Transverse colon (tissue), 4 donors: ENCODE data around the gene TTC9B. TPM values are rescaled to one million over a fixed set of nuclear protein-coding genes. Genes with fewer than 3 reads are reported as not detected.

Experiments
- DNase-seq: peaks from one replicate; pipeline ENCODE4 v3.0.0-alpha.2; 2019
- H3K27ac ChIP-seq, 4 donors: fragments of 200-600 bp; sonication (generic); 2 replicates each; pipeline ENCODE4 v1.5.1; 2016 to 2018; ENCODE audit warnings: inconsistent platforms in 4 of 4
- H3K27me3 ChIP-seq: fragments of 200-600 bp; sonication (generic); 2 replicates; pipeline ENCODE4 v1.5.1; 2017; ENCODE audit warnings: inconsistent platforms
- H3K36me3 ChIP-seq, 4 donors: fragments of 200-600 bp; sonication (generic); 2 replicates each; pipeline ENCODE4 v1.5.1; 2017 to 2019; ENCODE audit warnings: inconsistent platforms in 4 of 4
- H3K4me1 ChIP-seq, 4 donors: fragments of 200-600 bp; sonication (generic); 2 replicates each; pipeline ENCODE4 v1.5.1; 2017 to 2020; ENCODE audit warnings: inconsistent platforms in 4 of 4
- H3K4me3 ChIP-seq, 4 donors: fragments of 200-600 bp; sonication (generic); 1 replicate in 1 of 4; 2 replicates in 3 of 4; pipeline versions ENCODE4 v1.5.1 to v1.6.1; 2017 to 2019; ENCODE audit warnings: inconsistent platforms in 4 of 4
- H3K9me3 ChIP-seq, 2 donors: fragments of 200-600 bp; sonication (generic); 2 replicates each; pipeline ENCODE4 v1.5.1; 2017 to 2019; ENCODE audit warnings: inconsistent platforms in 2 of 2
- EP300 ChIP-seq: sonication (generic); formaldehyde crosslinking; IDR thresholded peaks from one replicate; pipeline ENCODE4 v1.6.1; 2017; ENCODE audit warnings: antibody characterized with exemption, low read depth
- POLR2A ChIP-seq: fragments of 450-650 bp; IDR thresholded peaks from one replicate; pipeline ENCODE4 v1.6.1; 2016; ENCODE audit warnings: antibody characterized with exemption, mild to moderate bottlenecking, moderate library complexity
- POLR2AphosphoS5 ChIP-seq, 3 donors: sonication (generic); formaldehyde crosslinking; IDR thresholded peaks; one replicate each; pipeline ENCODE4 v1.6.1; 2016; ENCODE audit warnings: antibody characterized with exemption in 3 of 3
- WGBS, 2 donors: methylation state at CpG; one replicate each; pipeline ENCODE4 v1.1.5; 2018; ENCODE audit warnings: low coverage in 1 of 2; 5-methylcytosine and 5-hydroxymethylcytosine counted together
- in situ Hi-C, 4 donors: fragments of 200-750 bp; cut with MboI; loops; one replicate each; pipeline versions ENCODE4 v1.15.0 to v1.15.1; 2017; ENCODE audit warnings: low sequenced_read_pairs in 3 of 4, low pct_ligation_motif_present in 1 of 4, low pct_unique_long_range_greater_than_20kb in 1 of 4
- intact Hi-C: fragments of 100-400 bp; cut with DNase I; formaldehyde crosslinking; loops from one replicate; pipeline ENCODE4 v1.15.1; 2023; ENCODE audit warnings: low total_unique reads
- total RNA-seq, 4 donors: library from RNA; depleted of rRNA; stranded (reverse); fragments of >200 nt; gene quantifications; one replicate each; pipeline ENCODE4 v1.1.0, GENCODE V29; 2016
- TF ChIP-seq, protein P1 (sequence below), 5 experiments: fragments of 200-600 bp in 3 of 5; fragments of 450-650 bp in 2 of 5; sonication (generic) in 3 of 5; IDR thresholded peaks; 1 replicate in 2 of 5; 2 replicates in 3 of 5; pipeline ENCODE4 v1.5.1; 2016 to 2017; ENCODE audit warnings: antibody characterized with exemption in 5 of 5, inconsistent platforms in 3 of 5, mild to moderate bottlenecking in 2 of 5, moderate library complexity in 1 of 5

TTC9B gene
- total RNA-seq, 4 donors from 2014 or later: not detected

DNA sequence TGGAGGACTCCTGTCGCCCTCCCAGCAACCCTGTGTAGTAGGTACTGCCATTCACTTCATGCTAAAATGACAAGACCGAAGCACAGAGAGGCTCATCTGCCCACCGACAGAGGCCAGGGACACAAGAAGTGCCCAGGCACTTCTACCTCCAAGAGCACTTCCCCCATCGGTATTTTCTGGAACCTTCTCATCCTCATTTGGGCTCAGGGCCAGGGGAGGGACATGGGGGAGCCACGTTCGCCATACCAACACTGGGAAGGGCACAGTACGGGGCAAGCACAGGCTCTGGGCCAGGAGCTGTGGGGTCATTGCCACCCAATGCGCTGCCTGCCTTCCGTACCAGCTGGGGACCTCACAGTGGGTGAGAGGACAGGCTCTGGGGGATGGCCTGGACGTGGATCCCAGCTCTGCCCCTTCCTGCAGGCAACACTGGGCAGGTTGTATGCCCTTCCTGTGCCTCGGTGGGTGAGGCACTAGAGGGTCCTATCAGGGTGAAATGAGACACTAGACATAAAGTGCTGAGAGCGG is 29.6 kb upstream of the TTC9B start:
- intact Hi-C loops: no loop called here
- Histone ChIP-seq H3K4me1 (peaks cover 0 to 4% (median 2%) of the 10 kb centered on the region in 4 donors), H3K9me3 (no peaks in the 10 kb centered on the region), H3K27ac (no peak overlapping the region), H3K4me3 (no peak overlapping the region), H3K27me3 (no peaks in the 10 kb centered on the region), H3K36me3 (no peaks in the 10 kb centered on the region)
- in situ Hi-C loops: no loop called here
- DNase-seq: no peak
- TF ChIP-seq POLR2AphosphoS5 (IDR thresholded peaks at IDR 0.05) (no peak), POLR2A (no peak)
- TF ChIP-seq, protein P1, sequence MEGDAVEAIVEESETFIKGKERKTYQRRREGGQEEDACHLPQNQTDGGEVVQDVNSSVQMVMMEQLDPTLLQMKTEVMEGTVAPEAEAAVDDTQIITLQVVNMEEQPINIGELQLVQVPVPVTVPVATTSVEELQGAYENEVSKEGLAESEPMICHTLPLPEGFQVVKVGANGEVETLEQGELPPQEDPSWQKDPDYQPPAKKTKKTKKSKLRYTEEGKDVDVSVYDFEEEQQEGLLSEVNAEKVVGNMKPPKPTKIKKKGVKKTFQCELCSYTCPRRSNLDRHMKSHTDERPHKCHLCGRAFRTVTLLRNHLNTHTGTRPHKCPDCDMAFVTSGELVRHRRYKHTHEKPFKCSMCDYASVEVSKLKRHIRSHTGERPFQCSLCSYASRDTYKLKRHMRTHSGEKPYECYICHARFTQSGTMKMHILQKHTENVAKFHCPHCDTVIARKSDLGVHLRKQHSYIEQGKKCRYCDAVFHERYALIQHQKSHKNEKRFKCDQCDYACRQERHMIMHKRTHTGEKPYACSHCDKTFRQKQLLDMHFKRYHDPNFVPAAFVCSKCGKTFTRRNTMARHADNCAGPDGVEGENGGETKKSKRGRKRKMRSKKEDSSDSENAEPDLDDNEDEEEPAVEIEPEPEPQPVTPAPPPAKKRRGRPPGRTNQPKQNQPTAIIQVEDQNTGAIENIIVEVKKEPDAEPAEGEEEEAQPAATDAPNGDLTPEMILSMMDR (IDR thresholded peaks at IDR 0.05): no peak
- 89% methylated on average over 9 of the region's 12 CpGs; no CpG with 5 or more reads in 1 of the 2 donors for WGBS, 2 donors

DNA sequence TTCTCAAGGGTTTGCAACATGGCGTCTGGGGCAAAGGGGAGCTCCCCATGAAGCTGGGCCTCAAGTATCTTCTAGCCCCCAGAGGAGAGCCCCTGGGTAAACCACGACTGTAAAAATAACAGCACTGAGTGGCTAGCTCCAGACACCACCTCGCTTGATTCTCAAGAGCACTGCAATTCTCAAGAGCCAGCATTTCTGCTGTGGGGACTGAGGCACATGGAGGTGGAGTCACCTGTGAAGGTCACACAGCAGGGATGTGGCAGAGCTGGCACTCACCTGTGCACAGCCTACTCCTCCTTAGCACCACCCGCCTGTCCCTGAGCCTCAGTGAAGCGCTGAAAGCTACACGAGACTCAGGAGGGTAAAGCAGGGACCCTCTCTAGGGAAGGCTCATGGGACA is 29.0 kb upstream of the TTC9B start:
- peaks cover 0 to 4% (median 2%) of the 10 kb centered on the region in 4 donors for H3K4me1 ChIP-seq
- no peak for TF ChIP-seq EP300
- TF ChIP-seq, protein P1 (IDR thresholded peaks at IDR 0.05): no peak
- TF ChIP-seq POLR2A: no peak
- no peak for TF ChIP-seq POLR2AphosphoS5 (IDR thresholded peaks at IDR 0.05)
- in situ Hi-C loops (no loop called here), intact Hi-C loops (no loop called here)
- no peak overlapping the region for H3K27ac ChIP-seq
- no peaks in the 10 kb centered on the region for H3K27me3 ChIP-seq
- no peak overlapping the region for H3K4me3 ChIP-seq
- H3K36me3 ChIP-seq: no peaks in the 10 kb centered on the region
- H3K9me3 ChIP-seq: no peaks in the 10 kb centered on the region
- 88% methylated on average over 6 of the region's 6 CpGs; no CpG with 5 or more reads in 1 of the 2 donors for WGBS, 2 donors
- no peak for DNase-seq

DNA sequence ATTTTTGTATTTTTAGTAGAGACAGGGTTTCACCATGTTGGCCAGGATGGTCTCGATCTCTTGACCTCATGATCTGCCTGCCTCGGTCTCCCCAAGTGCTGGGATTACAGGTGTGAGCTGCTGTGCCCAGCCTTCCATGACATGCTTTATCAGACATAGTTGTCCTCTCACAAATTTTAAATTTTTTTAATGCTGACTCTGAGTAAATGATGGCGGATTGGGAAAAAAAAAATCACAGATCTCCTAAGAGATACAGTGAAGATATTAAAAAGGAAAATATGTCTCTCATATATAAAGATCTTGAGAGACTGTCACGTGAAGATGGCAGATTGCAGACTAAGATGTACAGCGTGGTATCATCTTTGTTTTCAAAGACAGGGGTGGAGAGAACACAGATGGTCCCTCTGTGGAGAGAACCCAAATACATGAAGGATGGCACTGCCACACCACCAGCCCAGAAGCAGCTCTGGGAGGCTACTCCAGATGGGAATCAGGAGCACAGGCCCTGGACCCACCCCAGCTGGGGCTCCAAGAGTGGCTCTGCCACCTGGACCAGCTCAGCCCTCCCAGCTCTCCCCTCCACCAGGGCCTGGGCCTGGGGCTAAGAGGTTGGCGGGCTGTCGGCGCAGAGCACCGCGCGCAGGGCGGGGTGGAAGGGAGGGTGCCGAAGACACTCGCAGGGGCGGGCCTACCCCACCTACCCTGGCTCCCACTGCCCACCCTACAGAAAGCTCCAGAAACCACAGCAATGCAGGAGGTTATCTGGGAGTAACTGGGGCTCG is 28.3 kb upstream of the TTC9B start:
- H3K36me3 ChIP-seq: peaks cover 0 to 5% (median 0%) of the 10 kb centered on the region in 4 donors

DNA sequence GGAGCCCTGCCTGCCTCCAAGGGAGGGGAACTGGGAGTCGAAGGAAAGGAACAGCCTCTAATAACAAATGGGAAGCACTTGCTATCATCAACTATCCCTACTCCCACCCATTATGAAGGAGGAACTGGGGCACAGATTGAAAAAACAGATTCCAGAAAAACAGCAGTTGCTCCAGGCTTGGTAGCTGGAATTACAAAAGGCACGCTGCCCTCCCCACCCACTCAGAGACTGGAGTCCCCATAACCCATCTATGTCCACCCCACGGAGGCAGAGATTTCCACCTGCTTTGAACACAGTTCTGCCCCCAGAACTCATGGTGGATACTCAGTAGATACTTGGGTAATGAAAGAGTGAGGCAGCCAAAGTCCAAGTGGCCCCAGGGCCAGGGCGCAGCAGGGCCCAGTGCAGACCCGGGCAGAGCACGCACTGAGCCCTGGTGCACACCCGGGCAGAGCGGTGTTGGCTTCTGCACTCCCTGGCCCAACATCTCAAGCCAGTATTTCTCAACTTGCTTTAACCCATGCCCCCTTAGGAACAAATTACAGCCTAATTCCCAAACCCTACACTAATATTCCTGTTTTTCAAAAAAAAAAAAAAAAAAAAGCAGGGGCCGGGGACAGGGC is 27.4 kb upstream of the TTC9B start:
- TF ChIP-seq POLR2AphosphoS5 (IDR thresholded peaks at IDR 0.05) (no peak), POLR2A (no peak)
- TF ChIP-seq, protein P1 (IDR thresholded peaks at IDR 0.05): no peak
- no peak for DNase-seq
- in situ Hi-C loops: no loop called here
- Histone ChIP-seq H3K9me3 (no peaks in the 10 kb centered on the region), H3K4me1 (peaks cover 0 to 4% (median 2%) of the 10 kb centered on the region in 4 donors), H3K27me3 (no peaks in the 10 kb centered on the region), H3K36me3 (peaks cover 0 to 8% (median 0%) of the 10 kb centered on the region in 4 donors), H3K4me3 (no peak overlapping the region), H3K27ac (no peak overlapping the region)
- intact Hi-C loops: no loop called here
- 79 to 91% methylated on average over 2 to 9 of the region's 9 CpGs for WGBS, 2 donors

More for the DNA sequence above, 28.3 kb upstream of the TTC9B start:
- no peak overlapping the region for H3K27ac ChIP-seq
- no peak for DNase-seq
- 95 to 96% methylated on average over 4 to 14 of the region's 16 CpGs for WGBS, 2 donors
- intact Hi-C loops: no loop called here
- TF ChIP-seq EP300: no peak
- TF ChIP-seq POLR2AphosphoS5 (IDR thresholded peaks at IDR 0.05): no peak
- TF ChIP-seq, protein P1 (IDR thresholded peaks at IDR 0.05): no peak
- TF ChIP-seq POLR2A: no peak
- no peak overlapping the region for H3K4me3 ChIP-seq
- H3K4me1 ChIP-seq: peaks cover 0 to 4% (median 2%) of the 10 kb centered on the region in 4 donors
- in situ Hi-C loops: no loop called here
- no peaks in the 10 kb centered on the region for H3K9me3 ChIP-seq
- no peaks in the 10 kb centered on the region for H3K27me3 ChIP-seq
